ENCODE measurements around the gene TBX6. TPM values are rescaled to one million over a fixed set of nuclear protein-coding genes. Genes with fewer than 3 reads are reported as not detected.

TBX6 gene
- total RNA-seq, 3 donors from 2014 or later = 0.33 to 0.87 (median 0.48) TPM

GRCh38 chr16:30068750-30069610 lies 22.7 kb downstream of the TBX6 start:
- no peak for ATAC-seq
- peak overlapping the region; percentile 40 for H3K4me3 Mint-ChIP-seq
- H3K27me3 Mint-ChIP-seq (ENCODE audit: low read depth) = no peaks in the 10 kb centered on the region
- peaks cover 41% of the 10 kb centered on the region for H3K36me3 Mint-ChIP-seq (ENCODE audit: insufficient read depth)
- no peaks in the 10 kb centered on the region for H3K9me3 Mint-ChIP-seq
- DNase-seq = peak; percentile 53
- peaks cover 30% of the 10 kb centered on the region for H3K4me1 Mint-ChIP-seq (ENCODE audit: low read depth)

- ATAC-seq = no peak
- Mint-ChIP-seq H3K9me3 (no peaks in the 10 kb centered on the region), H3K36me3 (ENCODE audit: insufficient read depth) (peaks cover 41% of the 10 kb centered on the region), H3K4me3 (peak overlapping the region; percentile 40), H3K4me1 (ENCODE audit: low read depth) (peaks cover 34% of the 10 kb centered on the region), H3K27me3 (ENCODE audit: low read depth) (no peaks in the 10 kb centered on the region)
- no peak for DNase-seq
Measured at GRCh38 chr16:30068333-30068732, 23.4 kb downstream of the TBX6 start.

GRCh38 chr16:30067584-30067916 lies 24.2 kb downstream of the TBX6 start:
- ATAC-seq = no peak
- no peak for DNase-seq
- H3K4me1 Mint-ChIP-seq (ENCODE audit: low read depth) = peaks cover 35% of the 10 kb centered on the region
- no peaks in the 10 kb centered on the region for H3K27me3 Mint-ChIP-seq (ENCODE audit: low read depth)
- peak overlapping the region; percentile 98 for H3K4me3 Mint-ChIP-seq
- H3K9me3 Mint-ChIP-seq = no peaks in the 10 kb centered on the region
- H3K36me3 Mint-ChIP-seq (ENCODE audit: insufficient read depth) = peaks cover 41% of the 10 kb centered on the region

GRCh38 chr16:30066761-30067583 lies 24.8 kb downstream of the TBX6 start:
- DNase-seq (no peak), ATAC-seq (no peak)
- Mint-ChIP-seq H3K36me3 (ENCODE audit: insufficient read depth) (peaks cover 39% of the 10 kb centered on the region), H3K9me3 (no peaks in the 10 kb centered on the region), H3K4me3 (peak overlapping the region; percentile 98), H3K27me3 (ENCODE audit: low read depth) (no peaks in the 10 kb centered on the region), H3K4me1 (ENCODE audit: low read depth) (peaks cover 35% of the 10 kb centered on the region)

GRCh38 chr16:30065943-30066760 lies 25.6 kb downstream of the TBX6 start:
- Mint-ChIP-seq H3K4me3 (peak overlapping the region; percentile 98), H3K36me3 (ENCODE audit: insufficient read depth) (peaks cover 33% of the 10 kb centered on the region), H3K27me3 (ENCODE audit: low read depth) (no peaks in the 10 kb centered on the region), H3K9me3 (no peaks in the 10 kb centered on the region), H3K4me1 (ENCODE audit: low read depth) (peaks cover 35% of the 10 kb centered on the region)
- DNase-seq = peak; percentile 30
- ATAC-seq = peak in 1 of 2 donors; percentile 6

GRCh38 chr16:30065102-30065942 lies 26.4 kb downstream of the TBX6 start, which contains the start of gene ALDOA:
ALDOA (plus strand) TSS chr16:30065760; CDS start chr16:30066898, 1,138 bp downstream.
- Mint-ChIP-seq H3K27me3 (ENCODE audit: low read depth) (no peaks in the 10 kb centered on the region), H3K4me3 (peak within 1 kb of the TSS; percentile 98), H3K4me1 (ENCODE audit: low read depth) (peaks cover 34% of the 10 kb centered on the region), H3K36me3 (ENCODE audit: insufficient read depth) (peaks cover 29% of the 10 kb centered on the region), H3K9me3 (no peaks in the 10 kb centered on the region)
- ATAC-seq = peak; percentile 84 to 85
- peak; percentile 94 for DNase-seq

GRCh38 chr16:30064729-30065101 lies 27.0 kb downstream of the TBX6 start:
- H3K4me3 Mint-ChIP-seq = peak overlapping the region; percentile 98
- H3K36me3 Mint-ChIP-seq (ENCODE audit: insufficient read depth) = peaks cover 25% of the 10 kb centered on the region
- no peaks in the 10 kb centered on the region for H3K9me3 Mint-ChIP-seq
- peaks cover 31% of the 10 kb centered on the region for H3K4me1 Mint-ChIP-seq (ENCODE audit: low read depth)
- no peaks in the 10 kb centered on the region for H3K27me3 Mint-ChIP-seq (ENCODE audit: low read depth)
- no peak for DNase-seq
- no peak for ATAC-seq

- DNase-seq (peak; percentile 62), ATAC-seq (peak; percentile 27 to 28)
- peaks cover 25% of the 10 kb centered on the region for H3K4me1 Mint-ChIP-seq (ENCODE audit: low read depth)
- H3K4me3 Mint-ChIP-seq = peak overlapping the region; percentile 98
- H3K36me3 Mint-ChIP-seq (ENCODE audit: insufficient read depth) = peaks cover 20% of the 10 kb centered on the region
- H3K27me3 Mint-ChIP-seq (ENCODE audit: low read depth) = no peaks in the 10 kb centered on the region
- H3K9me3 Mint-ChIP-seq = no peaks in the 10 kb centered on the region
Measured at GRCh38 chr16:30063893-30064728, 27.6 kb downstream of the TBX6 start.

GRCh38 chr16:30063278-30063892 lies 28.3 kb downstream of the TBX6 start:
- no peaks in the 10 kb centered on the region for H3K9me3 Mint-ChIP-seq
- DNase-seq (no peak), ATAC-seq (no peak)
- H3K27me3 Mint-ChIP-seq (ENCODE audit: low read depth) = no peaks in the 10 kb centered on the region
- peak overlapping the region; percentile 98 for H3K4me3 Mint-ChIP-seq
- peaks cover 19% of the 10 kb centered on the region for H3K4me1 Mint-ChIP-seq (ENCODE audit: low read depth)
- H3K36me3 Mint-ChIP-seq (ENCODE audit: insufficient read depth) = peaks cover 14% of the 10 kb centered on the region

GRCh38 chr16:30060836-30061554 lies 30.7 kb downstream of the TBX6 start:
- no peaks in the 10 kb centered on the region for H3K36me3 Mint-ChIP-seq (ENCODE audit: insufficient read depth)
- no peaks in the 10 kb centered on the region for H3K9me3 Mint-ChIP-seq
- no peak for ATAC-seq
- no peak overlapping the region for H3K4me3 Mint-ChIP-seq
- no peak for DNase-seq
- peaks cover 5% of the 10 kb centered on the region for H3K4me1 Mint-ChIP-seq (ENCODE audit: low read depth)
- H3K27me3 Mint-ChIP-seq (ENCODE audit: low read depth) = no peaks in the 10 kb centered on the region

- Mint-ChIP-seq H3K9me3 (no peaks in the 10 kb centered on the region), H3K36me3 (ENCODE audit: insufficient read depth) (no peaks in the 10 kb centered on the region), H3K27me3 (ENCODE audit: low read depth) (no peaks in the 10 kb centered on the region), H3K4me1 (ENCODE audit: low read depth) (peaks cover 6% of the 10 kb centered on the region), H3K4me3 (no peak overlapping the region)
- DNase-seq = no peak
- ATAC-seq = no peak
Measured at GRCh38 chr16:30060346-30060745, 31.4 kb downstream of the TBX6 start.

- ATAC-seq = peak; percentile 65 to 72
- Mint-ChIP-seq H3K9me3 (no peaks in the 10 kb centered on the region), H3K4me1 (ENCODE audit: low read depth) (peaks cover 20% of the 10 kb centered on the region), H3K27me3 (ENCODE audit: low read depth) (no peaks in the 10 kb centered on the region), H3K4me3 (peak overlapping the region; percentile 34), H3K36me3 (ENCODE audit: insufficient read depth) (no peaks in the 10 kb centered on the region)
- peak; percentile 22 for DNase-seq
Measured at GRCh38 chr16:30054959-30055553, 36.7 kb downstream of the TBX6 start.
